Thoracic aorta (tissue), 2 donors: ENCODE measurements around the gene ANKDD1A. TPM values are rescaled to one million over a fixed set of nuclear protein-coding genes. Genes with fewer than 3 reads are reported as not detected.

Experiments used
- ATAC-seq: fragments of 150-250 bp; one replicate; pipeline ENCODE4 v1.8.0; 2017; ENCODE audit warnings: low read depth; ENCODE audit not compliant: insufficient number of reproducible peaks, low FRiP score
- DNase-seq: peaks from one replicate; pipeline ENCODE4 v3.0.0-alpha.2; 2020; ENCODE audit warnings: low spot score
- H3K27ac ChIP-seq, 2 donors: fragments of 200-600 bp; sonication (generic); 1 replicate in 1 of 2; 2 replicates in 1 of 2; pipeline ENCODE4 v1.5.1; 2016; ENCODE audit warnings: mild to moderate bottlenecking in 2 of 2, moderate library complexity in 2 of 2
- H3K27me3 ChIP-seq: fragments of 200-600 bp; sonication (generic); replicated peaks from 2 replicates; pipeline ENCODE4 v1.6.0; 2016; ENCODE audit warnings: mild to moderate bottlenecking; ENCODE audit not compliant: insufficient read depth
- H3K36me3 ChIP-seq: fragments of 200-600 bp; sonication (generic); one replicate; pipeline ENCODE4 v1.5.1; 2016
- H3K4me1 ChIP-seq, 2 donors: fragments of 200-600 bp; sonication (generic); 1 replicate in 1 of 2; 2 replicates in 1 of 2; pipeline versions ENCODE4 v1.5.1 to v1.6.0; 2016; ENCODE audit warnings: low read depth in 2 of 2, mild to moderate bottlenecking in 1 of 2; ENCODE audit not compliant: control insufficient read depth in 1 of 2
- H3K4me3 ChIP-seq: fragments of 200-600 bp; sonication (generic); 2 replicates; pipeline ENCODE4 v1.5.1; 2016; ENCODE audit warnings: mild to moderate bottlenecking
- H3K9me3 ChIP-seq: fragments of 200-600 bp; sonication (generic); 2 replicates; pipeline ENCODE4 v1.5.1; 2016
- CTCF ChIP-seq: fragments of 200-600 bp; sonication (generic); IDR thresholded peaks from one replicate; pipeline ENCODE4 v1.5.1; 2019; ENCODE audit warnings: antibody characterized with exemption
- total RNA-seq, 2 donors: library from RNA; depleted of rRNA; stranded (reverse); fragments of >200 nt; gene quantifications; one replicate each; pipeline versions ENCODE4 v1.1.0 to v1.2.3, GENCODE V29; 2016

ANKDD1A gene
- total RNA-seq, 2 donors from 2014 or later, result 27.5 to 58.1 TPM

- no peaks in the 10 kb centered on the region for H3K4me1 ChIP-seq
- no peak for DNase-seq
- H3K9me3 ChIP-seq, result no peaks in the 10 kb centered on the region
- H3K27me3 ChIP-seq, result no peaks in the 10 kb centered on the region
- no peak overlapping the region for H3K27ac ChIP-seq
- no peaks in the 10 kb centered on the region for H3K36me3 ChIP-seq
- TF ChIP-seq CTCF, result no peak
- ATAC-seq, result no peak
- H3K4me3 ChIP-seq, result no peak overlapping the region
Observed at GRCh38 chr15:64943512-64944225, 32.0 kb downstream of the ANKDD1A start.

GRCh38 chr15:64944961-64945360 lies 33.3 kb downstream of the ANKDD1A start:
- no peak overlapping the region for H3K4me3 ChIP-seq
- H3K36me3 ChIP-seq, result no peaks in the 10 kb centered on the region
- no peaks in the 10 kb centered on the region for H3K9me3 ChIP-seq
- no peaks in the 10 kb centered on the region for H3K27me3 ChIP-seq
- ATAC-seq (no peak), DNase-seq (no peak)
- TF ChIP-seq CTCF, result no peak
- H3K4me1 ChIP-seq, result no peaks in the 10 kb centered on the region
- no peak overlapping the region for H3K27ac ChIP-seq

GRCh38 chr15:64947211-64947610 lies 35.5 kb downstream of the ANKDD1A start:
- no peaks in the 10 kb centered on the region for H3K36me3 ChIP-seq
- no peak overlapping the region for H3K27ac ChIP-seq
- ATAC-seq (no peak), DNase-seq (no peak)
- H3K4me1 ChIP-seq, result no peaks in the 10 kb centered on the region
- TF ChIP-seq CTCF, result no peak
- no peak overlapping the region for H3K4me3 ChIP-seq
- no peaks in the 10 kb centered on the region for H3K9me3 ChIP-seq
- no peaks in the 10 kb centered on the region for H3K27me3 ChIP-seq

- Histone ChIP-seq H3K27me3 (no peaks in the 10 kb centered on the region), H3K4me3 (no peak overlapping the region), H3K36me3 (no peaks in the 10 kb centered on the region), H3K4me1 (no peaks in the 10 kb centered on the region), H3K9me3 (no peaks in the 10 kb centered on the region), H3K27ac (no peak overlapping the region)
- no peak for TF ChIP-seq CTCF
- DNase-seq, result no peak
- ATAC-seq, result no peak
Observed at GRCh38 chr15:64948916-64949315, 37.2 kb downstream of the ANKDD1A start.

GRCh38 chr15:64949383-64950186 lies 37.9 kb downstream of the ANKDD1A start:
- Histone ChIP-seq H3K9me3 (no peaks in the 10 kb centered on the region), H3K27ac (no peak overlapping the region), H3K4me3 (no peak overlapping the region), H3K27me3 (no peaks in the 10 kb centered on the region), H3K4me1 (no peaks in the 10 kb centered on the region), H3K36me3 (no peaks in the 10 kb centered on the region)
- no peak for TF ChIP-seq CTCF
- DNase-seq, result no peak
- ATAC-seq, result no peak
